Panc1 (cell line): ENCODE data around the gene FGR.

ENCODE experiments used
- POLR2AphosphoS5 ChIP-seq: IDR thresholded peaks from 2 replicates; pipeline ENCODE4 v1.6.1; 2012; ENCODE audit warnings: mild to moderate bottlenecking, low read depth, low read length, moderate library complexity
- SIN3A ChIP-seq: IDR thresholded peaks from 2 replicates; pipeline ENCODE4 v1.6.1; 2012; ENCODE audit warnings: low read depth, mild to moderate bottlenecking, low read length, moderate library complexity, borderline replicate concordance; ENCODE audit not compliant: insufficient read depth
- TCF7L2 ChIP-seq: IDR thresholded peaks from 2 replicates; pipeline ENCODE4 v1.6.1; 2011; ENCODE audit warnings: mild to moderate bottlenecking, low read depth, low read length, inconsistent platforms
- TF ChIP-seq, protein P1 (sequence below): fragments of 450-650 bp; IDR thresholded peaks from 2 replicates; pipeline ENCODE4 v1.5.1; 2017; ENCODE audit warnings: mild to moderate bottlenecking
- TF ChIP-seq, protein P2 (sequence below), 2 experiments: IDR thresholded peaks; 2 replicates each; pipeline ENCODE4 v1.6.1; 2011 to 2012; ENCODE audit warnings: low read depth in 2 of 2, control low read depth in 1 of 2, low read length in 1 of 2, mild to moderate bottlenecking in 1 of 2, moderate library complexity in 1 of 2; ENCODE audit not compliant: insufficient read depth in 1 of 2

DNA sequence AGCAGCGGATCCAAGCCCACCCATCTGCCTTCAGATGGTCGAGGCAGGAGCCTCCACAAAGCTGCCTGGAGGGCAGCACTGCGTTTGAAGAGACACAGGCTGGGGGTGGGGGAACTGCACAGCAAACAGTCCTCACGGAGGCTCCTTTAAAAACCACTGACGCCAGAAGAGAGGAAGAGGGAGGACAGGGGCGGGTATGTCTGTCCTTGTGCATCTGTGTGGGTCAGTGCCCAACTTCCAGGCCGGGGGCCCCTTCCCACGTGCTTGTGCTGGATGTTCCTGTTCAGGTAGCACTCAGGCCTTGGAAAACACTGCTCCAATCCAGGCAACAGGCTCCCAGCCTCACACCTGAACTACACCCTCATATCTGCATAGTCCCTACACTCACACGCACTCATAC, 38.7 kb downstream of the FGR start:
- TF ChIP-seq, protein P1, sequence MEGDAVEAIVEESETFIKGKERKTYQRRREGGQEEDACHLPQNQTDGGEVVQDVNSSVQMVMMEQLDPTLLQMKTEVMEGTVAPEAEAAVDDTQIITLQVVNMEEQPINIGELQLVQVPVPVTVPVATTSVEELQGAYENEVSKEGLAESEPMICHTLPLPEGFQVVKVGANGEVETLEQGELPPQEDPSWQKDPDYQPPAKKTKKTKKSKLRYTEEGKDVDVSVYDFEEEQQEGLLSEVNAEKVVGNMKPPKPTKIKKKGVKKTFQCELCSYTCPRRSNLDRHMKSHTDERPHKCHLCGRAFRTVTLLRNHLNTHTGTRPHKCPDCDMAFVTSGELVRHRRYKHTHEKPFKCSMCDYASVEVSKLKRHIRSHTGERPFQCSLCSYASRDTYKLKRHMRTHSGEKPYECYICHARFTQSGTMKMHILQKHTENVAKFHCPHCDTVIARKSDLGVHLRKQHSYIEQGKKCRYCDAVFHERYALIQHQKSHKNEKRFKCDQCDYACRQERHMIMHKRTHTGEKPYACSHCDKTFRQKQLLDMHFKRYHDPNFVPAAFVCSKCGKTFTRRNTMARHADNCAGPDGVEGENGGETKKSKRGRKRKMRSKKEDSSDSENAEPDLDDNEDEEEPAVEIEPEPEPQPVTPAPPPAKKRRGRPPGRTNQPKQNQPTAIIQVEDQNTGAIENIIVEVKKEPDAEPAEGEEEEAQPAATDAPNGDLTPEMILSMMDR, result no peak
- TF ChIP-seq POLR2AphosphoS5 (no peak), SIN3A (no peak), TCF7L2 (no peak)
- TF ChIP-seq, protein P2, sequence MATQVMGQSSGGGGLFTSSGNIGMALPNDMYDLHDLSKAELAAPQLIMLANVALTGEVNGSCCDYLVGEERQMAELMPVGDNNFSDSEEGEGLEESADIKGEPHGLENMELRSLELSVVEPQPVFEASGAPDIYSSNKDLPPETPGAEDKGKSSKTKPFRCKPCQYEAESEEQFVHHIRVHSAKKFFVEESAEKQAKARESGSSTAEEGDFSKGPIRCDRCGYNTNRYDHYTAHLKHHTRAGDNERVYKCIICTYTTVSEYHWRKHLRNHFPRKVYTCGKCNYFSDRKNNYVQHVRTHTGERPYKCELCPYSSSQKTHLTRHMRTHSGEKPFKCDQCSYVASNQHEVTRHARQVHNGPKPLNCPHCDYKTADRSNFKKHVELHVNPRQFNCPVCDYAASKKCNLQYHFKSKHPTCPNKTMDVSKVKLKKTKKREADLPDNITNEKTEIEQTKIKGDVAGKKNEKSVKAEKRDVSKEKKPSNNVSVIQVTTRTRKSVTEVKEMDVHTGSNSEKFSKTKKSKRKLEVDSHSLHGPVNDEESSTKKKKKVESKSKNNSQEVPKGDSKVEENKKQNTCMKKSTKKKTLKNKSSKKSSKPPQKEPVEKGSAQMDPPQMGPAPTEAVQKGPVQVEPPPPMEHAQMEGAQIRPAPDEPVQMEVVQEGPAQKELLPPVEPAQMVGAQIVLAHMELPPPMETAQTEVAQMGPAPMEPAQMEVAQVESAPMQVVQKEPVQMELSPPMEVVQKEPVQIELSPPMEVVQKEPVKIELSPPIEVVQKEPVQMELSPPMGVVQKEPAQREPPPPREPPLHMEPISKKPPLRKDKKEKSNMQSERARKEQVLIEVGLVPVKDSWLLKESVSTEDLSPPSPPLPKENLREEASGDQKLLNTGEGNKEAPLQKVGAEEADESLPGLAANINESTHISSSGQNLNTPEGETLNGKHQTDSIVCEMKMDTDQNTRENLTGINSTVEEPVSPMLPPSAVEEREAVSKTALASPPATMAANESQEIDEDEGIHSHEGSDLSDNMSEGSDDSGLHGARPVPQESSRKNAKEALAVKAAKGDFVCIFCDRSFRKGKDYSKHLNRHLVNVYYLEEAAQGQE (IDR thresholded peaks at IDR 0.05; ENCODE audit: insufficient read depth in 1 of 2, low read depth in 2 of 2, low read length in 1 of 2), result no peak
